GM12865 (cell line): ENCODE data around the gene AGBL4.

Experiments used
- DNase-seq: peaks from one replicate; pipeline ENCODE4 v3.0.0; 2010; ENCODE audit warnings: low read depth
- H3K4me3 ChIP-seq: 2 replicates; pipeline ENCODE4 v1.5.1; 2011; ENCODE audit warnings: mild to moderate bottlenecking, low read depth, low read length, control low read depth
- CTCF ChIP-seq: IDR thresholded peaks from 2 replicates; pipeline ENCODE4 v1.5.1; 2011; ENCODE audit warnings: low read length, control low read depth, low read depth, inconsistent platforms; ENCODE audit not compliant: insufficient read depth; ENCODE audit errors: missing control alignments

Gene AGBL4

GRCh38 chr1:49060766-49061165 lies 963.0 kb downstream of the AGBL4 start:
- no peak for DNase-seq
- H3K4me3 ChIP-seq = no peak overlapping the region

GRCh38 chr1:49059087-49059486 lies 964.7 kb downstream of the AGBL4 start:
- TF ChIP-seq CTCF = no peak
- no peak overlapping the region for H3K4me3 ChIP-seq
- DNase-seq = no peak

More at GRCh38 chr1:49060766-49061165, 963.0 kb downstream of the AGBL4 start:
- no peak for TF ChIP-seq CTCF

GRCh38 chr1:49052102-49052501 lies 971.7 kb downstream of the AGBL4 start:
- TF ChIP-seq CTCF = no peak
- no peak for DNase-seq
- H3K4me3 ChIP-seq = no peak overlapping the region

GRCh38 chr1:49051647-49052046 lies 972.1 kb downstream of the AGBL4 start:
- TF ChIP-seq CTCF = no peak
- H3K4me3 ChIP-seq = no peak overlapping the region
- DNase-seq = no peak

- no peak for DNase-seq
- no peak for TF ChIP-seq CTCF
- H3K4me3 ChIP-seq = no peak overlapping the region
These were observed 973.7 kb downstream of the AGBL4 start for GRCh38 chr1:49050041-49050440.

- no peak overlapping the region for H3K4me3 ChIP-seq
- TF ChIP-seq CTCF = no peak
- DNase-seq = no peak
These were observed 975.6 kb downstream of the AGBL4 start for GRCh38 chr1:49048188-49048587.

GRCh38 chr1:49046305-49046704 lies 977.4 kb downstream of the AGBL4 start:
- TF ChIP-seq CTCF = no peak
- no peak overlapping the region for H3K4me3 ChIP-seq
- no peak for DNase-seq
